ENCODE data around the gene RSPH3. TPM values are rescaled to one million over a fixed set of nuclear protein-coding genes. Genes with fewer than 3 reads are reported as not detected.
"Not testable (repeated sequence)": the region's sequence is repeated elsewhere in the genome, so short reads cannot be mapped to it uniquely, and the experiment has no call there.

RSPH3 gene
- total RNA-seq, 3 donors from 2014 or later (not counting 1 experiment from before 2014, with no cell fraction given) = 1.5 to 2.9 (median 2.4) TPM

- ATAC-seq = no peak
- Histone ChIP-seq H3K27ac (ENCODE audit: low read length) (no peak overlapping the region), H3K36me3 (ENCODE audit: control insufficient read depth, insufficient read depth, low read length) (no peaks in the 10 kb centered on the region), H3K4me3 (ENCODE audit: low read length) (no peak overlapping the region), H3K9me3 (ENCODE audit: control insufficient read depth, insufficient read depth, low read length) (no peaks in the 10 kb centered on the region), H3K27me3 (ENCODE audit: control insufficient read depth, insufficient read depth, low read length) (no peaks in the 10 kb centered on the region), H3K4me1 (ENCODE audit: control insufficient read depth, insufficient read depth, low read length) (no peaks in the 10 kb centered on the region)
- Mint-ChIP-seq H3K9me3 (no peaks in the 10 kb centered on the region), H3K27ac (no peak overlapping the region), H3K4me3 (no peak overlapping the region), H3K4me1 (peaks cover 0 to 22% of the 10 kb centered on the region in 2 donors), H3K36me3 (no peaks in the 10 kb centered on the region), H3K27me3 (ENCODE audit: low read depth in 2 of 2) (peaks cover 0 to 5% of the 10 kb centered on the region in 2 donors)
- 87% methylated on average over 5 of the region's 7 CpGs for WGBS (ENCODE audit: insufficient coverage)
- intact Hi-C loops (cut with micrococcal nuclease) = no loop called here
- peak in 1 of 2 donors; percentile 47 for DNase-seq
- TF ChIP-seq, protein P1, sequence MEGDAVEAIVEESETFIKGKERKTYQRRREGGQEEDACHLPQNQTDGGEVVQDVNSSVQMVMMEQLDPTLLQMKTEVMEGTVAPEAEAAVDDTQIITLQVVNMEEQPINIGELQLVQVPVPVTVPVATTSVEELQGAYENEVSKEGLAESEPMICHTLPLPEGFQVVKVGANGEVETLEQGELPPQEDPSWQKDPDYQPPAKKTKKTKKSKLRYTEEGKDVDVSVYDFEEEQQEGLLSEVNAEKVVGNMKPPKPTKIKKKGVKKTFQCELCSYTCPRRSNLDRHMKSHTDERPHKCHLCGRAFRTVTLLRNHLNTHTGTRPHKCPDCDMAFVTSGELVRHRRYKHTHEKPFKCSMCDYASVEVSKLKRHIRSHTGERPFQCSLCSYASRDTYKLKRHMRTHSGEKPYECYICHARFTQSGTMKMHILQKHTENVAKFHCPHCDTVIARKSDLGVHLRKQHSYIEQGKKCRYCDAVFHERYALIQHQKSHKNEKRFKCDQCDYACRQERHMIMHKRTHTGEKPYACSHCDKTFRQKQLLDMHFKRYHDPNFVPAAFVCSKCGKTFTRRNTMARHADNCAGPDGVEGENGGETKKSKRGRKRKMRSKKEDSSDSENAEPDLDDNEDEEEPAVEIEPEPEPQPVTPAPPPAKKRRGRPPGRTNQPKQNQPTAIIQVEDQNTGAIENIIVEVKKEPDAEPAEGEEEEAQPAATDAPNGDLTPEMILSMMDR (IDR thresholded peaks at IDR 0.05) = no peak
Observed at GRCh38 chr6:158958504-158959386, 41.3 kb downstream of the RSPH3 start.

DNA sequence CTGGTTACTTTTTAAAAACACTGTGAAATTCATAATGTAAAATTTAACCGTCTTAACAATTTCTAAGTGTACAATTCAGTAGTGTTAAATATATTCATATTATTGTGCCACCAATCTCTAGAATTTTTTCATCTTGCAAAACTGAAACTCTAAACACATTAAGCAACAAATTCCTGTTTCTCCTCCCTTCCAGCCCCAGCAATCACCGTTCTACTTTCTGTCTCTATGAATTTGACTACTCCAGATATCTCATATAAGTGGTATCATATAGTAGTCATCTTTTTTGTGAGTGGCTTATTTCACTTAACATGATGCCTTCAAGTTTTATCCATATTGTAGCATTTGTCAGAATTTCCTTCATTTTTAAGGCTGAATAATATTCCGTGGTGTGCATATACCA lies 44.7 kb downstream of the RSPH3 start:
- peaks cover 0 to 22% of the 10 kb centered on the region in 2 donors for H3K4me1 Mint-ChIP-seq
- DNase-seq = no peak
- 100% methylated on average over 1 of the region's 3 CpGs for WGBS (ENCODE audit: insufficient coverage)
- TF ChIP-seq, protein P1 (IDR thresholded peaks at IDR 0.05) = no peak
- H3K4me3 Mint-ChIP-seq = peak overlapping the region; percentile 38
- no peaks in the 10 kb centered on the region for H3K36me3 Mint-ChIP-seq
- H3K27me3 Mint-ChIP-seq (ENCODE audit: low read depth in 2 of 2) = peaks cover 0 to 3% of the 10 kb centered on the region in 2 donors
- H3K4me3 ChIP-seq (ENCODE audit: low read length) = no peak overlapping the region
- no peaks in the 10 kb centered on the region for H3K36me3 ChIP-seq (ENCODE audit: control insufficient read depth, insufficient read depth, low read length)
- no peak overlapping the region for H3K27ac ChIP-seq (ENCODE audit: low read length)
- no peaks in the 10 kb centered on the region for H3K9me3 Mint-ChIP-seq
- H3K4me1 ChIP-seq (ENCODE audit: control insufficient read depth, insufficient read depth, low read length) = no peaks in the 10 kb centered on the region
- intact Hi-C loops (cut with micrococcal nuclease) = no loop called here
- H3K9me3 ChIP-seq (ENCODE audit: control insufficient read depth, insufficient read depth, low read length) = no peaks in the 10 kb centered on the region
- H3K27me3 ChIP-seq (ENCODE audit: control insufficient read depth, insufficient read depth, low read length) = no peaks in the 10 kb centered on the region
- ATAC-seq = peak in 1 of 3 donors; percentile 40
- H3K27ac Mint-ChIP-seq = peak overlapping the region in 1 of 2 donors; percentile 39

DNA sequence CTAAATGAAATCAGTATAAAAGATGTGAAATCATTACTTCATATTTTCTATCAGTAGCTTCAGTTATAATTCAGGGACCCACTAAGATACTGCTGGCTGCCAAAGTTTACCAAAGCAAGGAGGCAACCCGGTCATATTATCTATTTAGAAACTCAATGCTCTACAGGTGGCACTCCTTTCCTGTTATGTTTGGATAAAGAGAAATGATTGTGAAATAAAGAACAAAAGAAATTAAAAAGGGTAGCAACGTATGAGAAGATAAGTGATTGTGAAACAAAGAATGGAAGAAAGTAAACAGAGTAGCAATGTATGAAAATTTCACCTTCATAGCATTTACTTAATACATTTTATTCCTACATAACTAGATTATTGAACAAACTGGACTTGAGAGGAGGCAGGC lies 45.2 kb downstream of the RSPH3 start:
- Mint-ChIP-seq H3K9me3 (no peaks in the 10 kb centered on the region), H3K4me1 (peaks cover 0 to 22% of the 10 kb centered on the region in 2 donors), H3K4me3 (peak overlapping the region; percentile 41), H3K27me3 (ENCODE audit: low read depth in 2 of 2) (peaks cover 0 to 4% of the 10 kb centered on the region in 2 donors), H3K27ac (peak overlapping the region in 1 of 2 donors; percentile 39), H3K36me3 (no peaks in the 10 kb centered on the region)
- Histone ChIP-seq H3K4me3 (ENCODE audit: low read length) (no peak overlapping the region), H3K27ac (ENCODE audit: low read length) (no peak overlapping the region), H3K9me3 (ENCODE audit: control insufficient read depth, insufficient read depth, low read length) (no peaks in the 10 kb centered on the region), H3K4me1 (ENCODE audit: control insufficient read depth, insufficient read depth, low read length) (no peaks in the 10 kb centered on the region), H3K27me3 (ENCODE audit: control insufficient read depth, insufficient read depth, low read length) (no peaks in the 10 kb centered on the region), H3K36me3 (ENCODE audit: control insufficient read depth, insufficient read depth, low read length) (no peaks in the 10 kb centered on the region)
- intact Hi-C loops (cut with micrococcal nuclease) = no loop called here
- WGBS (ENCODE audit: insufficient coverage) = 88% methylated on average over 1 of the region's 2 CpGs
- DNase-seq (no peak), ATAC-seq (no peak)
- TF ChIP-seq, protein P1 (IDR thresholded peaks at IDR 0.05) = no peak

DNA sequence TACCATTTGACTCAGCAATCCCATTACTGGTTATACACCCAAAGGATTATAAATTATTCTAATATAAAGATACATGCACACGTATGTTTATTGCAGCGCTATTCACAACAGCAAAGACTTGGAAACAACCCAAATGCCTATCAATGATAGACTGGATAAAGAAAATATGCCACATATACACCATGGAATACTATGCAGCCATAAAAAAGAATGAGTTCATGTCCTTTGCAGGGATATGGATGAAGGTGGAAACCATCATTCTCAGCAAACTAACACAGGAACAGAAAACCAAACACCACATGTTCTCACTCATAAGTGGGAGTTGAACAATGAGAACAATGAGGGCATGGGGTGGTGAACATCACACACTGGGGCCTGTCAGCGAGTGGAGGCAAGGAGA lies 48.0 kb downstream of the RSPH3 start:
- H3K27me3 Mint-ChIP-seq (ENCODE audit: low read depth in 2 of 2); H3K36me3 Mint-ChIP-seq; intact Hi-C loops (cut with micrococcal nuclease); DNase-seq; H3K36me3 ChIP-seq (ENCODE audit: control insufficient read depth, insufficient read depth, low read length); H3K27ac Mint-ChIP-seq; H3K4me3 Mint-ChIP-seq; H3K9me3 ChIP-seq (ENCODE audit: control insufficient read depth, insufficient read depth, low read length); H3K4me1 ChIP-seq (ENCODE audit: control insufficient read depth, insufficient read depth, low read length); H3K9me3 Mint-ChIP-seq; ATAC-seq; H3K27ac ChIP-seq (ENCODE audit: low read length); H3K4me3 ChIP-seq (ENCODE audit: low read length); H3K27me3 ChIP-seq (ENCODE audit: control insufficient read depth, insufficient read depth, low read length): not testable (repeated sequence)
- 100% methylated on average over 1 of the region's 3 CpGs for WGBS (ENCODE audit: insufficient coverage)
- H3K4me1 Mint-ChIP-seq = peaks cover 0 to 22% of the 10 kb centered on the region in 2 donors

- H3K9me3 ChIP-seq (ENCODE audit: control insufficient read depth, insufficient read depth, low read length); H3K4me3 Mint-ChIP-seq; H3K9me3 Mint-ChIP-seq; H3K27ac ChIP-seq (ENCODE audit: low read length); H3K4me1 ChIP-seq (ENCODE audit: control insufficient read depth, insufficient read depth, low read length); H3K4me3 ChIP-seq (ENCODE audit: low read length); ATAC-seq; H3K36me3 ChIP-seq (ENCODE audit: control insufficient read depth, insufficient read depth, low read length); intact Hi-C loops (cut with micrococcal nuclease); H3K27me3 Mint-ChIP-seq (ENCODE audit: low read depth in 2 of 2); H3K27me3 ChIP-seq (ENCODE audit: control insufficient read depth, insufficient read depth, low read length); H3K27ac Mint-ChIP-seq; DNase-seq; H3K36me3 Mint-ChIP-seq: not testable (repeated sequence)
- H3K4me1 Mint-ChIP-seq = peaks cover 0 to 22% of the 10 kb centered on the region in 2 donors
- WGBS (ENCODE audit: insufficient coverage) = 100% methylated on average over 1 of the region's 2 CpGs
Observed at GRCh38 chr6:158951565-158951964, 48.4 kb downstream of the RSPH3 start.

Data from natural killer cell (primary cell).